Activated T-cell treated with anti-CD3 and anti-CD28 coated beads for 1 hour (primary cell): ENCODE results near the gene NKIRAS1.

Experiments
- DNase-seq: peaks from one replicate; pipeline ENCODE4 v3.0.0-alpha.2; 2020; ENCODE audit warnings: low read depth

The NKIRAS1 gene

GRCh38 chr3:23916886-23917678 is at the start of gene NKIRAS1, which contains the start of gene RPL15:
Gene NKIRAS1 (minus strand): TSS chr3:23916990. CDS start chr3:23910904, 6,086 bp downstream.
Gene RPL15 (plus strand): TSS chr3:23917132. CDS start chr3:23917860, 728 bp downstream.
- DNase-seq: peak; percentile 93

GRCh38 chr3:23966328-23966727 is 49.5 kb upstream of the NKIRAS1 start:
- no peak for DNase-seq

GRCh38 chr3:23964537-23965235 is 47.9 kb upstream of the NKIRAS1 start:
- DNase-seq: no peak

- DNase-seq: no peak
Observed at GRCh38 chr3:23961913-23962312, 45.1 kb upstream of the NKIRAS1 start.

- DNase-seq: no peak
Observed at GRCh38 chr3:23961066-23961465, 44.3 kb upstream of the NKIRAS1 start.

GRCh38 chr3:23960649-23961048 is 43.9 kb upstream of the NKIRAS1 start:
- no peak for DNase-seq

GRCh38 chr3:23959135-23959900 is 42.5 kb upstream of the NKIRAS1 start:
- no peak for DNase-seq

- DNase-seq: no peak
Observed at GRCh38 chr3:23956701-23957100, 39.9 kb upstream of the NKIRAS1 start.

- no peak for DNase-seq
Observed at GRCh38 chr3:23954144-23954543, 37.4 kb upstream of the NKIRAS1 start.

GRCh38 chr3:23953523-23953922 is 36.7 kb upstream of the NKIRAS1 start:
- DNase-seq: no peak

- no peak for DNase-seq
Observed at GRCh38 chr3:23952646-23953045, 35.9 kb upstream of the NKIRAS1 start.

GRCh38 chr3:23950293-23950692 is 33.5 kb upstream of the NKIRAS1 start:
- no peak for DNase-seq

- DNase-seq: no peak
Observed at GRCh38 chr3:23949784-23950183, 33.0 kb upstream of the NKIRAS1 start.

- no peak for DNase-seq
Observed at GRCh38 chr3:23948761-23949160, 32.0 kb upstream of the NKIRAS1 start.

GRCh38 chr3:23945913-23946687 is 29.3 kb upstream of the NKIRAS1 start:
- DNase-seq: peak; percentile 97

GRCh38 chr3:23945663-23945912 is 28.8 kb upstream of the NKIRAS1 start:
- DNase-seq: no peak

- DNase-seq: peak; percentile 73
Observed at GRCh38 chr3:23944861-23945662, 28.3 kb upstream of the NKIRAS1 start, which contains the start of gene NR1D2. Gene NR1D2 (plus strand): TSS chr3:23945286. CDS start chr3:23945579, 293 bp downstream.

- no peak for DNase-seq
Observed at GRCh38 chr3:23944007-23944783, 27.4 kb upstream of the NKIRAS1 start.

GRCh38 chr3:23942546-23942945 is 25.8 kb upstream of the NKIRAS1 start:
- no peak for DNase-seq

GRCh38 chr3:23941440-23941839 is 24.6 kb upstream of the NKIRAS1 start:
- no peak for DNase-seq
